HEK293 (cell line): ENCODE measurements around the gene ANKRD49.

Experiments used
- CTCF ChIA-PET: fragments of 350-600 bp; formaldehyde crosslinking; extraction: SDS; loops from one replicate; lab custom pipeline; 2021; ENCODE audit warnings: antibody characterized with exemption; lab: Yijun Ruan, JAX
- POLR2A ChIA-PET: fragments of 300-600 bp; formaldehyde crosslinking; extraction: SDS; loops from one replicate; lab custom pipeline; 2020; ENCODE audit warnings: antibody characterized with exemption, inconsistent platforms; lab: Yijun Ruan, JAX
- H3K27ac ChIP-seq: fragments of 200-500 bp; sonication (Bioruptor generic); 2 replicates; pipeline ENCODE4 v1.5.1; 2014; ENCODE audit warnings: low read depth, low read length, control low read depth, inconsistent platforms; ENCODE audit errors: extremely low read depth
- H3K36me3 ChIP-seq, 2 experiments: fragments of 200-500 bp in 1 of 2; sonication (Bioruptor generic) in 1 of 2; 1 replicate in 1 of 2; 2 replicates in 1 of 2; pipeline ENCODE4 v1.5.1; 2014 to 2017; ENCODE audit warnings: inconsistent platforms in 2 of 2, low read length in 2 of 2; ENCODE audit not compliant: control insufficient read depth in 2 of 2, insufficient read depth in 1 of 2
- H3K4me1 ChIP-seq: fragments of 200-500 bp; sonication (Bioruptor generic); 2 replicates; pipeline ENCODE4 v1.5.1; 2014; ENCODE audit warnings: mild to moderate bottlenecking, low read length, inconsistent platforms; ENCODE audit not compliant: control insufficient read depth, insufficient read depth
- H3K4me3 ChIP-seq: 2 replicates; pipeline ENCODE4 v1.5.1; 2011; ENCODE audit warnings: low read depth, mild to moderate bottlenecking, control low read depth, low read length, moderate library complexity
- H3K9me3 ChIP-seq: fragments of 200-500 bp; sonication (Bioruptor generic); 2 replicates; pipeline ENCODE4 v1.5.1; 2014; ENCODE audit warnings: low read depth, low read length, inconsistent platforms; ENCODE audit not compliant: control insufficient read depth, insufficient read depth
- OVOL3 ChIP-seq: fragments of 450-650 bp; formaldehyde crosslinking; IDR thresholded peaks from 2 replicates; pipeline ENCODE4 v1.5.1; 2016; ENCODE audit warnings: missing biosample characterization, missing genetic modification characterization
- PBX3 ChIP-seq: sonication (generic); formaldehyde crosslinking; IDR thresholded peaks from 2 replicates; pipeline ENCODE4 v1.8.1; 2022; ENCODE audit warnings: mild to moderate bottlenecking, moderate library complexity, missing genetic modification reagents
- SETDB1 ChIP-seq: IDR thresholded peaks from one replicate; pipeline ENCODE4 v1.6.1; 2017; ENCODE audit warnings: mild to moderate bottlenecking, low read length, moderate library complexity, mixed read lengths; ENCODE audit not compliant: insufficient read length
- SP3 ChIP-seq: fragments of 450-650 bp; formaldehyde crosslinking; IDR thresholded peaks from 2 replicates; pipeline ENCODE4 v1.5.1; 2016; ENCODE audit warnings: missing biosample characterization, missing genetic modification characterization
- ZBTB26 ChIP-seq: fragments of 450-650 bp; formaldehyde crosslinking; optimal IDR thresholded peaks from 2 replicates; pipeline ENCODE3; 2016; ENCODE audit warnings: missing biosample characterization, mild to moderate bottlenecking, missing genetic modification characterization
- ZBTB8A ChIP-seq: fragments of 450-650 bp; formaldehyde crosslinking; IDR thresholded peaks from 2 replicates; pipeline ENCODE4 v1.5.1; 2016; ENCODE audit warnings: missing biosample characterization, missing genetic modification characterization
- ZFHX2 ChIP-seq: fragments of 450-650 bp; formaldehyde crosslinking; conservative IDR thresholded peaks from 2 replicates; pipeline ENCODE4 v1.5.1; 2016; ENCODE audit warnings: missing biosample characterization, missing genetic modification characterization
- ZFP37 ChIP-seq: fragments of 450-650 bp; formaldehyde crosslinking; IDR thresholded peaks from 2 replicates; pipeline ENCODE4 v1.5.1; 2016; ENCODE audit warnings: missing biosample characterization, missing genetic modification characterization
- ZNF114 ChIP-seq: fragments of 450-650 bp; formaldehyde crosslinking; IDR thresholded peaks from 2 replicates; pipeline ENCODE4 v1.5.0; 2017; ENCODE audit warnings: missing biosample characterization, missing genetic modification characterization
- ZNF211 ChIP-seq: fragments of 450-650 bp; formaldehyde crosslinking; IDR thresholded peaks from 2 replicates; pipeline ENCODE4 v1.5.1; 2016; ENCODE audit warnings: low read depth, missing biosample characterization, missing genetic modification characterization
- ZNF280D ChIP-seq: fragments of 450-650 bp; formaldehyde crosslinking; IDR thresholded peaks from 2 replicates; pipeline ENCODE4 v1.5.1; 2016; ENCODE audit warnings: missing biosample characterization, missing genetic modification characterization
- ZNF362 ChIP-seq: fragments of 450-650 bp; formaldehyde crosslinking; IDR thresholded peaks from 2 replicates; pipeline ENCODE4 v1.5.1; 2016; ENCODE audit warnings: missing biosample characterization, missing genetic modification characterization
- ZNF433 ChIP-seq: fragments of 450-650 bp; formaldehyde crosslinking; IDR thresholded peaks from 2 replicates; pipeline ENCODE4 v1.5.1; 2016; ENCODE audit warnings: missing biosample characterization, missing genetic modification characterization, low read depth
- ZNF510 ChIP-seq: fragments of 450-650 bp; formaldehyde crosslinking; IDR thresholded peaks from 2 replicates; pipeline ENCODE4 v1.5.1; 2018; ENCODE audit warnings: mild to moderate bottlenecking, missing genetic modification characterization, missing biosample characterization; ENCODE audit not compliant: insufficient replicate concordance
- ZNF514 ChIP-seq: fragments of 450-650 bp; formaldehyde crosslinking; IDR thresholded peaks from 2 replicates; pipeline ENCODE4 v1.5.1; 2016; ENCODE audit warnings: missing biosample characterization, missing genetic modification characterization
- ZNF555 ChIP-seq: fragments of 450-650 bp; formaldehyde crosslinking; conservative IDR thresholded peaks from 2 replicates; pipeline ENCODE4 v1.5.1; 2017; ENCODE audit warnings: missing biosample characterization, mild to moderate bottlenecking, missing genetic modification characterization, inconsistent platforms
- ZNF658 ChIP-seq: fragments of 450-650 bp; formaldehyde crosslinking; IDR thresholded peaks from 2 replicates; pipeline ENCODE4; 2016; ENCODE audit warnings: missing biosample characterization, missing genetic modification characterization
- ZNF768 ChIP-seq: fragments of 450-650 bp; formaldehyde crosslinking; IDR thresholded peaks from 2 replicates; pipeline ENCODE4 v1.5.1; 2018; ENCODE audit warnings: missing biosample characterization, mild to moderate bottlenecking, missing genetic modification characterization
- ZNF837 ChIP-seq: fragments of 450-650 bp; formaldehyde crosslinking; IDR thresholded peaks from 2 replicates; pipeline ENCODE4 v1.5.1; 2016; ENCODE audit warnings: missing biosample characterization, missing genetic modification characterization
- TF ChIP-seq, protein P1 (sequence below): fragments of 450-650 bp; formaldehyde crosslinking; IDR thresholded peaks from 2 replicates; pipeline ENCODE4 v1.5.1; 2016; ENCODE audit warnings: missing biosample characterization, missing genetic modification characterization

The ANKRD49 gene

GRCh38 chr11:94493281-94494125 lies at the start of gene ANKRD49, which contains the start of gene MRE11 (continued):
- TF ChIP-seq ZNF362 (tag by site-specific recombination) (no peak), ZNF280D (no peak)
- TF ChIP-seq, all 188 proteins: peak for 49

GRCh38 chr11:94445641-94446040 lies 48.1 kb upstream of the ANKRD49 start:
- ChIA-PET CTCF (interaction anchor here (1.2 kb wide), 1 partner anchor 551 kb away, joined by 3 read pairs; no protein-coding TSS in a partner anchor), POLR2A (no interaction called here)
- Histone ChIP-seq H3K9me3 (no peaks in the 10 kb centered on the region), H3K4me3 (no peak overlapping the region), H3K36me3 (peaks cover 17 to 61% of the 10 kb centered on the region in 2 experiments; a peak in 2 of 3 replicates), H3K27ac (no peak overlapping the region), H3K4me1 (no peaks in the 10 kb centered on the region)
- TF ChIP-seq ZFP37 (tag by site-specific recombination): no peak
- no peak for TF ChIP-seq OVOL3 (tag by site-specific recombination)
- no peak for TF ChIP-seq ZNF768 (tag by site-specific recombination)
- no peak for TF ChIP-seq ZNF211
- TF ChIP-seq, protein P1, sequence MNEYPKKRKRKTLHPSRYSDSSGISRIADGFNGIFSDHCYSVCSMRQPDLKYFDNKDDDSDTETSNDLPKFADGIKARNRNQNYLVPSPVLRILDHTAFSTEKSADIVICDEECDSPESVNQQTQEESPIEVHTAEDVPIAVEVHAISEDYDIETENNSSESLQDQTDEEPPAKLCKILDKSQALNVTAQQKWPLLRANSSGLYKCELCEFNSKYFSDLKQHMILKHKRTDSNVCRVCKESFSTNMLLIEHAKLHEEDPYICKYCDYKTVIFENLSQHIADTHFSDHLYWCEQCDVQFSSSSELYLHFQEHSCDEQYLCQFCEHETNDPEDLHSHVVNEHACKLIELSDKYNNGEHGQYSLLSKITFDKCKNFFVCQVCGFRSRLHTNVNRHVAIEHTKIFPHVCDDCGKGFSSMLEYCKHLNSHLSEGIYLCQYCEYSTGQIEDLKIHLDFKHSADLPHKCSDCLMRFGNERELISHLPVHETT (tag by site-specific recombination): no peak
- TF ChIP-seq ZNF510 (tag by site-specific recombination): no peak
- TF ChIP-seq ZBTB26 (tag by site-specific recombination): no peak
- no peak for TF ChIP-seq PBX3 (CRISPR knock-in tag)
- no peak for TF ChIP-seq ZNF433 (tag by site-specific recombination)
- no peak for TF ChIP-seq SP3 (tag by site-specific recombination)
- TF ChIP-seq ZNF514 (tag by site-specific recombination): no peak
- no peak for TF ChIP-seq ZNF114 (tag by site-specific recombination)
- TF ChIP-seq ZNF555: no peak
- no peak for TF ChIP-seq SETDB1
- TF ChIP-seq ZNF658 (tag by site-specific recombination): no peak
- no peak for TF ChIP-seq ZFHX2 (tag by site-specific recombination)
- no peak for TF ChIP-seq ZNF837 (tag by site-specific recombination)
- no peak for TF ChIP-seq ZBTB8A (tag by site-specific recombination)
